MM.1S (cell line): ENCODE measurements around the gene GSN.

ENCODE experiments used
- DNase-seq: peaks from one replicate; pipeline ENCODE4 v3.0.0-alpha.2; 2015
- H2AFZ ChIP-seq: fragments of 300-600 bp; sonication (generic); 2 replicates; pipeline ENCODE4 v1.6.0; 2016; ENCODE audit warnings: antibody characterized with exemption, low read length
- H3F3A ChIP-seq: fragments of 300-600 bp; sonication (generic); 2 replicates; pipeline ENCODE4 v1.6.1; 2016; ENCODE audit warnings: mild to moderate bottlenecking, antibody characterized with exemption, low read length, moderate library complexity, mixed read lengths; ENCODE audit not compliant: insufficient read depth
- H3K27ac ChIP-seq: fragments of 300-600 bp; sonication (generic); 2 replicates; pipeline ENCODE4 v1.5.1; 2016; ENCODE audit warnings: mild to moderate bottlenecking, low read length
- H3K27me3 ChIP-seq: fragments of 300-600 bp; sonication (generic); replicated peaks from 2 replicates; pipeline ENCODE4 v1.6.0; 2016; ENCODE audit warnings: low read length; ENCODE audit not compliant: insufficient read depth
- H3K36me3 ChIP-seq: fragments of 300-600 bp; sonication (generic); replicated peaks from 2 replicates; pipeline ENCODE4 v1.6.1; 2016; ENCODE audit warnings: mild to moderate bottlenecking, low read length, mixed read lengths; ENCODE audit not compliant: insufficient read depth
- H3K4me1 ChIP-seq: fragments of 300-600 bp; sonication (generic); 2 replicates; pipeline ENCODE4 v1.6.1; 2016; ENCODE audit warnings: low read length, mixed read lengths
- H3K4me2 ChIP-seq: fragments of 300-600 bp; sonication (generic); 2 replicates; pipeline ENCODE4 v1.6.0; 2016; ENCODE audit warnings: low read depth, low read length
- H3K4me3 ChIP-seq: fragments of 300-600 bp; sonication (generic); 2 replicates; pipeline ENCODE4 v1.5.1; 2016; ENCODE audit warnings: low read length, mixed read lengths
- H3K79me2 ChIP-seq: fragments of 300-600 bp; sonication (generic); 2 replicates; pipeline ENCODE4 v1.6.1; 2016; ENCODE audit warnings: mixed run types, low read length, mixed read lengths
- H3K9ac ChIP-seq: fragments of 300-600 bp; sonication (generic); 2 replicates; pipeline ENCODE4 v1.6.1; 2016; ENCODE audit warnings: low read length, mixed read lengths
- H3K9me2 ChIP-seq: fragments of 300-600 bp; sonication (generic); replicated peaks from 2 replicates; pipeline ENCODE4 v1.6.1; 2016; ENCODE audit warnings: mild to moderate bottlenecking, low read length, mixed read lengths; ENCODE audit not compliant: insufficient read depth
- H3K9me3 ChIP-seq: fragments of 300-600 bp; sonication (generic); replicated peaks from 2 replicates; pipeline ENCODE4 v1.6.1; 2016; ENCODE audit warnings: mild to moderate bottlenecking, low read length, mixed read lengths; ENCODE audit not compliant: insufficient read depth
- H4K20me1 ChIP-seq: fragments of 300-600 bp; sonication (generic); 2 replicates; pipeline ENCODE4 v1.6.1; 2016; ENCODE audit warnings: mild to moderate bottlenecking, low read length, moderate library complexity, mixed read lengths; ENCODE audit not compliant: insufficient read depth
- CTCF ChIP-seq: fragments of 300-600 bp; sonication (generic); IDR thresholded peaks from 2 replicates; pipeline ENCODE4 v1.5.1; 2016; ENCODE audit warnings: antibody characterized with exemption, low read length, mixed read lengths
- EZH2 ChIP-seq: fragments of 300-600 bp; sonication (generic); optimal IDR thresholded peaks from 2 replicates; pipeline ENCODE3; 2017; ENCODE audit warnings: low read depth, mild to moderate bottlenecking, antibody characterized with exemption, low read length, mixed read lengths
- EZH2phosphoT487 ChIP-seq: fragments of 300-600 bp; sonication (generic); IDR thresholded peaks from 2 replicates; pipeline ENCODE4 v1.6.1; 2018; ENCODE audit warnings: antibody characterized with exemption, low read length

Gene GSN

GRCh38 chr9:121340676-121341392, 72.9 kb downstream of the GSN start:
- Histone ChIP-seq H2AFZ (no peak overlapping the region), H4K20me1 (no peaks in the 10 kb centered on the region), H3K9me3 (no peaks in the 10 kb centered on the region), H3K4me3 (no peak overlapping the region), H3K4me1 (peaks cover 24% of the 10 kb centered on the region), H3K9me2 (no peaks in the 10 kb centered on the region), H3K36me3 (no peaks in the 10 kb centered on the region), H3K4me2 (no peak overlapping the region), H3K27ac (no peak overlapping the region), H3K27me3 (no peaks in the 10 kb centered on the region), H3K9ac (no peak overlapping the region), H3F3A (peaks cover 3% of the 10 kb centered on the region; the same call in 1 of the 2 replicates), H3K79me2 (no peaks in the 10 kb centered on the region)
- TF ChIP-seq EZH2phosphoT487 (no peak), CTCF (no peak), EZH2 (no peak)
- DNase-seq = peak; percentile 61

DNA sequence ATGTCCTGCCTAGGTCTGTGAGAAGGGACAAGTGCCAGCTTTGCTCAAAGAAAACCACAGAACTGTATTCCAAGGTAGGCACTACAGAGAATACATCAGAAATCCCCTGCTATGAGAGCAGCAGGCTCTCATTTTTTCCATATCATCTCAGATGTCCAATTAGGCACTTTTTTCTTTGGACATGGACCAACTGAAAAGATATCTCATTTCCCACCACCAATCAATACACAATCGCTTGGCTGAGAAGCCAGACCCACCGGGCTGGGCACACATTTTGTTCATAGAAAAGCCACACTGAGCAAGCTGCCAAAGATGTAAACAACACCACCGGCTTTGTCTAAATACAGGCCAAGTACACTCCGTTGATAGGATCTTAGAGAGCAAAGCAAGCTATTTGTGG, 76.2 kb downstream of the GSN start:
- no peaks in the 10 kb centered on the region for H3K79me2 ChIP-seq
- DNase-seq = no peak
- no peak for TF ChIP-seq EZH2phosphoT487
- no peak for TF ChIP-seq EZH2
- no peak for TF ChIP-seq CTCF
- H3K9me3 ChIP-seq = no peaks in the 10 kb centered on the region
- H3F3A ChIP-seq = peaks cover 3% of the 10 kb centered on the region; the same call in 1 of the 2 replicates
- H3K9me2 ChIP-seq = no peaks in the 10 kb centered on the region
- no peak overlapping the region for H3K9ac ChIP-seq
- peak overlapping the region; percentile 22; the same call in 1 of the 2 replicates for H3K4me2 ChIP-seq
- H3K27me3 ChIP-seq = no peaks in the 10 kb centered on the region
- H4K20me1 ChIP-seq = no peaks in the 10 kb centered on the region
- peaks cover 24% of the 10 kb centered on the region for H3K4me1 ChIP-seq
- H2AFZ ChIP-seq = no peak overlapping the region
- H3K27ac ChIP-seq = peak overlapping the region; percentile 50; the same call in 1 of the 2 replicates
- no peak overlapping the region for H3K4me3 ChIP-seq
- no peaks in the 10 kb centered on the region for H3K36me3 ChIP-seq

DNA sequence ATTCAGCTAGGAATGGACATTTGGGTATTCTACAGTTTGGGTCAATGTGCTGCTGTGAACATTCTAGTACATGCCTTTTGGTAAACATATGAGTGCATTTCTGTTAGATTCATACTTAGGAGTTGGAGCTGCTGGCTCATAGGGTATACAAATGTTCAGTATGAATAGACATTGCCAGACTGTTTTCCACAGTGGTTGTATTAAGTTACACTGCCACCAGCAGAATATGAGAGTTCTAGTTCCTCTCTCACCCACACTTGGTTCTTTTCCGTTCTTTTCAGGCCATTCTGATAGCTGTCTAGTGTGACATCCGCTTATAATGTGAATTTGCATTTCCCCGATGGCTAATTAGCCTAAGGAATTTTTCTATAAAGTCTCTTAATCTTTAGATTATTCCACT, 77.1 kb downstream of the GSN start:
- H3K79me2 ChIP-seq = no peaks in the 10 kb centered on the region
- H2AFZ ChIP-seq = 0 out of 2 replicates have a peak overlapping the region, but pooled peaks have one; percentile 24
- no peaks in the 10 kb centered on the region for H3K27me3 ChIP-seq
- DNase-seq = no peak
- H3F3A ChIP-seq = peaks cover 3% of the 10 kb centered on the region; the same call in 1 of the 2 replicates
- TF ChIP-seq EZH2phosphoT487 (no peak), CTCF (no peak), EZH2 (no peak)
- peaks cover 24% of the 10 kb centered on the region for H3K4me1 ChIP-seq
- H4K20me1 ChIP-seq = no peaks in the 10 kb centered on the region
- no peak overlapping the region for H3K9ac ChIP-seq
- H3K4me2 ChIP-seq = peak overlapping the region; percentile 22; the same call in 1 of the 2 replicates
- no peaks in the 10 kb centered on the region for H3K9me3 ChIP-seq
- no peaks in the 10 kb centered on the region for H3K36me3 ChIP-seq
- no peaks in the 10 kb centered on the region for H3K9me2 ChIP-seq
- H3K27ac ChIP-seq = peak overlapping the region; percentile 50; the same call in 1 of the 2 replicates
- H3K4me3 ChIP-seq = no peak overlapping the region
